ENCODE data around the gene ZDHHC4. TPM values are rescaled to one million over a fixed set of nuclear protein-coding genes. Genes with fewer than 3 reads are reported as not detected.

ZDHHC4 gene
- 60.5 TPM for total RNA-seq

DNA sequence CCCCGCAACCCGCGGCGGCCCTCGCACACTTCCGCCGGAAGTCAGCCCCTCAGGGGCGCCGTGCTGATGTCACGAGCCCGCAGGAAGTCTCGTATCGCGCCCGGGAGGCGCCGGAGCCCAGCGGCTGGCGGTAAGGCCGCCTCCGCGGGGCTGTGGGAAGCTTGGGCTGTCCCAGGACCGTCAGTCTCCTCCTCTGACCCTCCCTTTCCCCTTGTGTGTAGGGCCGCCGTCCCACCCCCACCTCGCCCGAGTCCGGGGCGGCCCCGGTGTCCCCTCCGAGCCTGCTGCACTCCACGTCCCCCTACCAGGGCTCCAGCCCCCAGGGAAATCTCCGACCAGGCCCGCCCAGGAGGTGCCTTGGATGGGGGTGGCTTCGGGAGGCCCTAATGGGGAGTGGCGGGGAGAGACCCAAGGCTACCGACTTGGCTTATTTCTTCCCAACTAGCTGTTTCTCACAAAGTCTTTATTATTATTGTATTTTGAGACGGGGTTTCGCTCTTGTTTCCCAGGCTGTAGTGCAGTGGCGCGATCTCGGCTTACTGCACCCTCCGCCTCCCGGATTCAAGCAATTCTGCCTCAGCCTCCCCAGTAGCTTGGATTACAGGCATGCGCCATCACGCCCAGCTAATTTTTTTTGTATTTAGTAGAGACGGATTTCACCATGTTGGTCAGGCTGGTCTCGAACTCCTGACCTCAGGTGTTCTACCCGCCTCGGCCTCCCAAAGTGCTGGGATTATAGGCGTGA lies at the start of gene ZDHHC4:
ZDHHC4 (plus strand) TSS at position 86 of the 745 bp plus-strand sequence. CDS start 3,108 bp downstream, outside the sequence.

DNA sequence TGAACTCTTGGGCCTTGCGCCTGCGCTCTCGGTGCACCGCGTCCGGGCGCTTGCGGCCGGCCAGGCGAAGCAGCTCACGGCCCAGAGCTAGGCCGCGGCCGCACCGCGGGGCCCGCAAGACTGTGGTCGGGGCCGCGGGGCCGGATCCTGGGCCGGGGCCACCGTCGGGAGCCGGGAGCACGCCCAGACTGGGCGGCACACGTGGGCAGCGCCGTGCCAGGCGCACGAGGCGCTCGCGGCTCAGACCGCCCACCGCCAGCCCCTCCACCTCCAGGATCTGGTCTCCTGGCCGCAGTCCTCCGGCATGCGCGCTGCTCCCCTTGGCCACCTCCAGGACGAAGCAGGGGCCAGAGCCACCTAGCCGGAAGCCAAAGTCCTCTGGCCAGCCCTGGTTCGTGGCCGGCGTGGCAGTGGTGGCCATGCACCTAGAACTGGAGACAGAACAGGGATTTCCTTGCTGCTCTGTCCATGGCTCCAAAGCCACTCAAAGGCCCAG lies 26.2 kb upstream of the ZDHHC4 start, which contains the start of gene GRID2IP:
GRID2IP (minus strand) TSS at position 446 of the 496 bp plus-strand sequence; CDS start at position 421, 25 bp downstream.

GRCh38 chr7:6589829-6590644 lies 12.8 kb downstream of the ZDHHC4 start, which contains the start of gene INTS15:
Gene INTS15 (plus strand): TSS chr7:6590021. CDS start chr7:6590284, 263 bp downstream.

DNA sequence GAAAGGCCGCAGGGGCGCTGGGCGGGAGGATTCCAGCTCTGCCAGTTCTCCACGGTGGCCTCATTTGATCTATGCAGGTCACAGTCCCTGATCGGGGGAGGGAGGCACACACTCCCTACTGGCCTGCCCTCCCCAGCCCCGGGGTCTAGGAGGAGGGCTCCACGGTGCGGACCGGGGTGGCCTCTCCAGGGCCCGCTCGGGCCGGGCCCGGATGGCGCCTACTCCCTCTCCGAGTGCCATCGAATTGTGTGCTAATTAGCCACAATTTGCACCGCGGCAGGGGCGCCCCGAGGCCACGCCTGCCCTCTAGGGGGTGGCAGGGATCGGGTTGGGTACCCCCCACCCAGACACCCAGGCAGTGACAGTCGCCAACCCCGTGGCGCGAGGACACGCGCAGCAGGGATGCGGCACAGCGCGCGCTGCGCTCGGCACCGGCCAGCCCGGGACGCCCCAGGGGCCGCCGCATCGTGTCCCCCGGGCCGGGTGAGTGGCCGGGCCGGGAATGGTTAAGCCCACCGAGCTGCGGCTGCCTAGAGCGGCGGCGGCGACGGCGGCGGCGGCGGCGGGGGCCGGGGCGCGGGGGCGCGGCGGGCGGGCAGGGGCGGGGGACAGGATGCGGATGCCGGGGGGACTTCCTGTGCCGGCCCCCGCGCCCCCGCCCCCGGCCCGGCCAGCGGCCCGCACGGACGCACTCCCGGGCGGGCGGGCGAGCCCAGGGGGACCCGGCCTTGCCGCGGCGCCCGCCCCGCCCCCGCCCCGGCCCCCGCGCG lies 37.9 kb downstream of the ZDHHC4 start, which contains the start of gene ZNF853:
ZNF853 (plus strand) TSS at position 658 of the 770 bp plus-strand sequence. CDS start 565 bp downstream, outside the sequence.

DNA sequence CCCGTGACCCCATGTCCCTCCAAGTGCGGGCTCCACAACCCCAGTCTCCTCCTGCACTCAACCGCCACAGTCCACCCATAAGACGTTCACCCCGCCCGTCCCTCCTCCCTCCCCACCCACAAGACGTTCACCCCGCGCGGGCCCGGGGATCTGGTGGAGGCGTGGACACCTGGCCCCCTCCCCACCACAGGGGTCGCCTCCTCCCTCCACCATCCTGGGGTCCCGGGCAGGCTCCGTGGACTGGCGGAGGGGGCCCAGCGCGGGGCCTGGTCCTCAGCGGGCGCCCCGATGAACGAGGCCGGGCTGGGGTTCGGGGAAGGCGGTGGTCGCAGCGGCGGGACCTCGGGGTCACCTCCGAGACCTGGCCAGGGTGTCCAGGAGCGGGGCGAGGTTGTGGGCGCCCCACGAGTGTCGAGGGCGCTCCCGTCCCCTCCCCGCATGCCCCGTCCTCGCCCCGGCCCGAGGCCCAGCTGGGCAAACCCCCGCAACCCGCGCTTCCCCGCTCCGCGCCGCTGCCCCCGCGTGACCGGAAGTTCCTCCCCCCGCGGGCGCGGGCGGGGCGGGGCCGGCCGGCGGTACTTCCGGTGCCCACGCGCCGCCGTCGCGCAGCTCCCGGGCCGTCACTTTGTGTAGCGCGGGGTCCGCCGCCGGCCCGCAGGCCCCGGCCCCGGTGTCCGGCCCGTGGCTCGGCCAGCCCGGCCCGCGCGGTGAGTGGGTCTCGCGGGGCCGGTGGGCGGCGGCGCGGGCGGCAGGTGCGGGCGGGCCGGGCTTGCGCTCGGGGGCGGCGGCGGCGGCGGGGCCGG lies 59.7 kb downstream of the ZDHHC4 start, which contains the start of gene ZNF316:
ZNF316 (plus strand) TSS at position 578 of the 803 bp plus-strand sequence. CDS start 5,092 bp downstream, outside the sequence.

Other genes with a start within 250 kb of the ZDHHC4 start
- 32.1 TPM for gene FAM220A, start 228.5 kb upstream of the ZDHHC4 start, total RNA-seq
- 69.2 TPM for gene RAC1, start 202.9 kb upstream of the ZDHHC4 start, total RNA-seq
- gene DAGLB, start 129.5 kb upstream of the ZDHHC4 start, total RNA-seq = 34.4 TPM
- gene KDELR2, start 93.3 kb upstream of the ZDHHC4 start, total RNA-seq = 132 TPM
- not detected for gene GRID2IP, start 26.0 kb upstream of the ZDHHC4 start, total RNA-seq
- 21.0 TPM for gene INTS15, start 12.6 kb downstream of the ZDHHC4 start, total RNA-seq
- 20.7 TPM for gene ZNF853, start 38.2 kb downstream of the ZDHHC4 start, total RNA-seq
- 35.3 TPM for gene ZNF316, start 59.9 kb downstream of the ZDHHC4 start, total RNA-seq
- 45.3 TPM for gene ZNF12, start 129.5 kb downstream of the ZDHHC4 start, total RNA-seq
- gene RSPH10B2, start 176.6 kb downstream of the ZDHHC4 start, total RNA-seq = not detected
- gene CCZ1B, start 248.8 kb downstream of the ZDHHC4 start, total RNA-seq = 68.2 TPM

Measured in camera-type eye (tissue), 1 donor.